Activated T-helper 1 cell treated with anti-CD3 and anti-CD28 coated beads, Interleukin-2, amount 50 U/mL, for 16 hours (primary cell): Measurements from ENCODE around the gene RTP1.
A peak's percentile ranks its signal among the peaks of the same experiment; 100 is the strongest.
"Not testable (repeated sequence)": the region's sequence is repeated elsewhere in the genome, so short reads cannot be mapped to it uniquely, and the experiment has no call there.

Experiments used
- DNase-seq, 2 donors: peaks; one replicate each; pipeline ENCODE4 v3.0.0-alpha.2; 2020; ENCODE audit warnings: low read depth in 1 of 2, low spot score in 1 of 2

RTP1 gene, protein sequence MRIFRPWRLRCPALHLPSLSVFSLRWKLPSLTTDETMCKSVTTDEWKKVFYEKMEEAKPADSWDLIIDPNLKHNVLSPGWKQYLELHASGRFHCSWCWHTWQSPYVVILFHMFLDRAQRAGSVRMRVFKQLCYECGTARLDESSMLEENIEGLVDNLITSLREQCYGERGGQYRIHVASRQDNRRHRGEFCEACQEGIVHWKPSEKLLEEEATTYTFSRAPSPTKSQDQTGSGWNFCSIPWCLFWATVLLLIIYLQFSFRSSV

DNA sequence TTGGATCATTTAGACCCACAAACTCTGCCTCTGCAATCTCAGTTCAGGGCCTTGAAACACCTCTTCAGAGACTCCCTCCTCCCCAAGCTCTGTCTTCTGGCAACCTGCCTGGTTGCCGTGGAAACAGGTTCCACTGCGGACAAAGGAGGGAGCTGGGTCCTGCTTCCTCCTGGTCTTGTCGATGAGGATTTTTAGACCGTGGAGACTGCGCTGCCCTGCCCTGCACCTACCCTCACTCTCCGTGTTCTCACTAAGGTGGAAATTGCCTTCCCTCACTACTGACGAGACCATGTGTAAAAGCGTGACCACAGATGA lies at the start of gene RTP1:
Gene RTP1, plus strand, starts transcription at position 152 of the 315 bp plus-strand sequence. Its CDS starts 30 bp downstream, at position 182.
- DNase-seq = no peak

DNA sequence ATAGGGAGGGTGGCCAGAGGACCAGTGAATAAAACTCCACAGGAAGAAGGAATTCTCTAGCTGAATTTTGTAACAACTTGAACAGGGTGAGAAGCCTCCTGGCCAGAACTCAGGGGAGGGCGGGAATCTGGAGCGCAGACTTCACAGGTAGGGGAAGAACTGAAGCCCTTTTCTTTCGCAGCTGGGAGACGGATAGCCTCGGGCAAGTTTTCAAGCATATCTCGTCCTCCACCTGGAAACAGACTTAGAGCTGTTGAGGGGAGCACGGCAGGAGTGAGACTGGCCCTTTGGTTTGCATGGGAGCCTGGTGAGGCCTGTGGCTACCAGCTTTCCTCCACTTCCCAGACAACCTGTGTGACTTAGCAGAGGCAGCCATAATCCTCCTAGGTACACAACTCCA lies 47.1 kb upstream of the RTP1 start:
- DNase-seq = no peak

DNA sequence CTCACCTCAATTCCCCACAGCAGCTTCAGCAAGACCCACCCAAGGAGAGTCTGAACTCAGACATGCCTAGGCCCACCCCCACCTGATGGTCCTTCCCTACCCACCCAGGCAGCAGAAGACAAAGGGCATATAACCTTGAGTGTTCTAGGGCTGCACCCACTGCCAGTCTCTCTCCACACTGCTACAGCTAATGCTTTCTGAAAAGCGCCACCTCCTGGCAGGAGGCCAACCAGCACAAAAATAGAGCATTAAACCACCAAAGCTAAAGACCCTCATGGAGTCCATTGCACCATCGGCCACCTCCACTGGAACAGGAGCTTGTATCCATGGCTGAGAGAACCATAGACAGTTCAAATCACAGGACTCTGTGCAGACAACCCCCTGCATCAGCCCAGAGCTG lies 46.7 kb upstream of the RTP1 start:
- DNase-seq = peak; percentile 43 to 44

DNA sequence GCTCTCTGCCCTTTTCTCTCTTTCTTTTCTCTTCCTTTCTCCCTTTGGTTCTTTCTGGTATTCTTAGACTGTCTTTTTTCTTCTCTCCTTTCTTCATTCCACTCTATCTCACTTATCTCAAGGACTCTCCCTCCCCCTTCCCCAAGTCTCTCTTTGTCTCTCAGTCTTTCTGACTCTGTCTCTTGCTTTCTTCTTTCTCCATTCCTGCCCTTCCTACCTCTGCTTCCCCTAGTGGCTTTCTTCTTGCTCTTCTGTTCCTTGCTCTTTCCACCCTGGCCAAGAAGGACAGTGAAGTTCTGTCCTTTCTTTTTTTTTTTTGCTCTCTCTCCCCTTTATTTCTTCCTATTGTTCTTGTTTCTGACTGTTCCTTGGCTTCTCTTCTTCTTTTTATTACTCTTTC lies 35.7 kb upstream of the RTP1 start:
- no peak for DNase-seq

DNA sequence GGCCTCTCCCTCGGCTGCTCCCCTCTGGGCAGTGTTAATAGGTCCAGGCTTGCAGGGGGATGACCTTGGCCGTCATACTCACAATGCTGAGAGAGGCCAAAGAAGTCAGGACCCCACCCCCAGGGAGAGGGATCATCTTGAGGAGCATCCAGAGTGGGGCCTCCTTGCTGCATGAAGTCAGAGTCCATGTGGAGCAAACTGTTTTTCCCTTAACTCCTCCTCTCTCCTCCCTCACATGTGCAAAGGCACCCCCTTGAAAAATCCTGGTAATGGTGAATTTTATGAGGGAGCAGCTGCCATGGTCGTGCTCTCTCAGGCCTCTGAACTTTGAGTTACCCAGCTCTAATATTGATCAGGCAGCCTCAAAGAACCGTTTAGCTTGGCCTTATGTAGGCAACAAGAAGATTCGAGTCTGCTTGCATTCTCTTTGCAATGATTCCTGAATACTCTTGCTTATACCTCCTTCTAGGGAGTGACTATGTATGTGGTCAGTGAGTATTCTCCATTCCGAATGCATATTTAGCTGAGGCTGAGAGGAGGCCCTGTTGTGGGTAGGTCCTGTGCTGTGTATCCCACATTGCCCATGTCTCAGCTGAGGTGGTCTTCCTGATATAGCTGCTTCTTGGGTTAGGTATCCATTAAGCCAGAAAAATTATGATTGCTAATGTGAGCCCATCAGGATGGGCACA lies 34.9 kb upstream of the RTP1 start:
- DNase-seq = no peak

DNA sequence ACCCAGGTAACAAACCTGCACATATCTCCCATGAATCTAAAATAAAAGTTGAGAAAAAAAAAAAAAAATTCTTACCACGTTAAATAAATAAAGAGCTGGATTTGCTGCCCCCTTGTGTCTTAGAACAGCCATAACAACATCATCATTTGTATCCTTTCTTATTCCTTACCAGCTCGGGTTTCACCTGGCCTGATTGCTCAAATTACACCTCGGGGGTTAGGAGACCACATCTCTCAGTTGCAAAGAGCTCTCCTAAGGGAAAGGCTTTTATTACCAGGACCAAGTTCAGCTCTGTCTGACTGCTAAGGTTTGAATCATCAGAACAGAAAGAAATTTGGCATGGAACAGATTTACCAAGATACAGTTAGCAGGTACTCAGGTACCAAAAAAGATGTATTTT lies 32.1 kb upstream of the RTP1 start:
- DNase-seq = no peak

DNA sequence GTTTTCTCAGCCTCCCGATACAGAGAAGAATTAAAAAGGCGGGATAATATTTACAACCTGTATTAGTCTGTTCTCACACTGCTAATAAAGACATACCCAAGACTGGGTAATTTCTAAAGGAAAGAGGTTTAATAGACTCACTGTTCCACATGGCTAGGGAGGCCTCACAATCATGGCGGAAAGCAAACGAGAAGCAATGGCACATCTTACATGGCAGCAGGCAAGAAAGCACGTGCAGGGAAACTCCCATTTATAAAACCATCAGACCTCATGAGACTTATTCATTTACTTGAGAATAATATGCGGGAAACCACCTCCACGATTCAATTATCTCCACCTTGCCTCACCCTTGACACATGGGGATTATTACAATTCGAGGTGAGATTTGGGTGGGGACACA lies 30.5 kb upstream of the RTP1 start:
- DNase-seq = no peak

DNA sequence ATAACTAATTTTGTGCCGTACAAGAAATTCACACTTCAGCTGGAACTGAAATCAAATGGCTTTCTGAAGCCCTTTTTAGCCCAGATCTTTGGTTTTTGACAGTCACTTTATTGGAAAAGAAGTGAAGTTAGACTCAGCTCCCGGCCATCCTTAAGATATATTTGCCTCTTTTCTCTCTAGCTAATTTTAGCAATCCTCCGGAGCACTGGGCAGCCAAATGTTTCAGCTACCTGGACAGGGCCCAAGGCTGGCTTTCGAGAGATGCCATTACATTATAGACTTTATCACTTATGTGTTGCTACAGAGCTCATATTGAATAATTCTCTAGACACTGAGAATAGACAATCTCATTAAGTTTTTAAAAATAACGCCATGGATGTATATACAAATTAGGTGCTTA lies 29.5 kb upstream of the RTP1 start:
- DNase-seq = no peak

DNA sequence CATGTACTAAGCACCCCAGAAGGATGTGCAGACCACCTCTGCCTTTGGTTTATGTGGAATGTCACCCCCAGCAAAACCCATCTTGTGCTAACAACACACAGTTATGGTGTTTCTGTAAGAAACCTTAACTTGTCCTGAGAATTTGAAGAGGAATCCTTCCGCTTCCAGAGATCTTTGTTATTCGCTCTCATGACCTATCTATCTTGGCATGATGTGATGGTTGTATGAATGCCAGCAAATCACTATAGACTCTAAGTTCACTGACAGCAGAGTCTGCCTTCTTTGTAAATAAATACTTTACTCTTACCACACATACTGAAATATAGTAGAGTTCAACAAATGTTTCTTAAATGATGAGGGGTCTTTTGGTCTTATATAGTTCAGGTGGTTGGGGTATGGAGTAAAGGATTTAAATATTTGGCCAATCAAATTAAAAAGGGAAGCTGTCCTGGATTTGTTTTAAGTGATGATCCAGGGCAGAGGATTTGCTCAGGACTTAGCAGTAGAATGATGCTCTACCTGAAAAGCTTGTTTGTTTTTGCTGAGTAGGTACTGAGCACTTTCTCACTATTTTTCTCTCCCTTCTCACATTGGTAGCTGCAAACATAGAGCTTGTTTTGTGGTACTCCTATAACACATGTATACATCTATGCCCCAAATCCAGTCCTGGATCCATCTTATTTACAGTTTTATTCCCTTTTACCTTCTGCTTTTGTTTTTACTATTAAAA lies 27.9 kb upstream of the RTP1 start:
- no peak for DNase-seq

DNA sequence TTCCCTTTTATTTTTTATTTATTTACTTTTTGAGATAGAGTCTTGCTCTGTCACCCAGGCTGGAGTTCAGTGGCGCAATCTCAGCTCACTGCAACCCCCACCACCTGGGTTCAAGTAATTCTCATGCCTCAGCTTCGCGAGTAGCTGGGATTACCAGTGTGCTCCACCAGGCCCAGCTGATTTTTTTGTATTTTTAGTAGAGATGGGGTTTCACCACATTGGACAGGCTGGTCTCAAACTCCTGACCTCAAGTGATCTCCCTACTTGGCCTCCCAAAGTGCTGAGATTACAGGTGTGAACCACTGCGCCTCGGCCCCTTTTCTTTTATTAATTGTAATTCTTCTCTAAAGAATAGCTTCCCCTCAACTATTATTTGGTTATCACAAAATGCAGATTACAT lies 26.4 kb upstream of the RTP1 start:
- DNase-seq = not testable (repeated sequence)

DNA sequence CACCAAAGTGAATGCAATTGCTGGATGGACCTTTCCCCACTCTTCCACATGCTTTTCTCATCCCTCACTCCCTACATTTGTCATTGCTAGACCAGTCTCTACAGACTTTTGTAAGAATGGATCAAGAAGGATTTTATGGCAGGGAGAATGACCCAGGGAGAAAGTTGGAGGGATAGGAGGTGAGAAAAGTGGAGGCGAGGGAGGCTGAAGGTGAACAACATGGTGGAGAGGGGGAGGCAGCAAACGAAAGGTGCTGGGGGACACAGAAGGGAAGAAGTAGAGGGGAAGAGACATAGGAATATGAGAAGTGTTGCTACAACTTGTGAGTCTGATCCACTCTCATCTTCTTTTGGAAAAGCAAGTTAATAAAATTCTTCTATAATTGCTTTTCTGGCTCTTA lies 24.4 kb upstream of the RTP1 start:
- no peak for DNase-seq

DNA sequence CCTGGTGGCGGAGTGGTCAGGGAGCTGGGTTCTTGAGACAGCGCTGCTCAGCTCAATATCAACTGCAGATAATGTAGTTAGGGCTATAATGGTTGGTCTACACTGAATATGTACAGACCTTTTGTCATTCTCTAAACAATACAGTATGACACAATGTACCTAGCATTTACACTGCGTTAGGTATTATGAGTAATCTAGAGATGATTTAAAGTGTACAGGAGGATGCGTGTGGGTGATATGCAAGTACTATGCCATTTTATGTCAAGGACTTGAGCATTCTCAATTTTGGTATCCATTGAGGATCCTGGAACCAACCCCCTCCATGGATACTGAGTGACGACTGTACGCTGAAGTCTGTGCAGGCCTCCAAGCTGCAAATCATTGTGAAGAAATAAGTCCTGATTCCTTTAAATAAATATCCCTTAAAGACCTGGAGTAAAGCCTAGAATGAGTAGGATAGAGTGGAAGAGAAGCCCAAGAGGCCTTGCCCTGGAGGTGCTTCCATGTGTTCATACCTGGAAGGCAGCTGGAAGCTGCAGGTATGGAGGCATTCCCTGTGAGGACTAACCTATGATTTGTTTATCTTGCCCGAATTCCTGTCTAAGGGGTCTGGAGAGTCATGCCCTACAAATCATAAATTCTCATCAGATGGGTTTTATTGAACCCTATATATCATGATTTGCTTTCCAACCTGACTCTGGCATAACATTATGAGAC lies 15.7 kb upstream of the RTP1 start:
- DNase-seq = no peak

DNA sequence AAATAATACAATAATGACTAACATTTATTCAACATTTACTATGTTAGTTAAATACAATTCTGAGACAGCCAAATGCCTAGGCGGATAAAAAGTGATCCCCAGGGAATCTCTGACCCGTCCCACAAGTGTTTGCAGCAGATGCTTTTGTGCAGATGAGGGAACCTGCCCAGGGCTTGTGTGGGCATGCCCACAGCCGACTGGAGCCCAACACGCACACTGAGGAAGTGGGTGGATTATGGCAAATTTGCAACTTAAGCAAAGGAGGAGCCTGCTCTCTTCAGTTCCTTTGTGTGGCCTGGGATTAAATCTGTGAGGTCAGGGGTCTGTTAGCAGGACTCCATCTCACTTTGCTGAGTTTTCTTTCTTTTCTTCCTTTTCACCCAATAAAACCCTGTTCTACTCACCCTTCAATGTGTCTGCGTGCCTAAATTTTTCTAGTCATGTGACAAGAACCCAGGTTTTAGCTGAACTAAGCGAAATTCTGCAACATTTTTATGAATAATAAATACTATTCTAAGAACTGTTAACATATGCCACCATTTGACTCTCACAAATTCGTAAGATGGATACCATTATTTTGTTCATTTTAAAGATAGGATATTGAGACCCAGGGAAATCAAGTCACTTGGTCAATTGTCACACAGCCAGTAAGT lies 13.9 kb upstream of the RTP1 start:
- DNase-seq = no peak

DNA sequence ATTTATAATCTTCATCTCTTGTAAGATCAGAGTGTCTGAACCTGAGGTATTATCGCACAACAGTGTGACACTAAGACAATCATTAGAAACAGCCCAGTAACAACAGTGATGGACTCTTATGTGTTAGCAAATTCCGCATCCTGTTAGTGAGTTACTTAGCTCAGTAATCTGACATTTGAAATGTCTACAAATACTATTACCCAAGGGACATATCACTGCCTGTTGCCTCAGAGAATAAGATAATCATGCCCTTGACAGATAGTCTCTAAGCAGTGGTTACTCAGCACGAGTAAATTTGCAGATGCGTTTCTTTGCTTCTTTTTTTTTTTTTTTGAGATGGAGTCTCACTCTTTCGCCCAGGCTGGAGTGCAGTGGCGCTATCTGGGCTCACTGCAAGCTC lies 13.4 kb upstream of the RTP1 start:
- no peak for DNase-seq

DNA sequence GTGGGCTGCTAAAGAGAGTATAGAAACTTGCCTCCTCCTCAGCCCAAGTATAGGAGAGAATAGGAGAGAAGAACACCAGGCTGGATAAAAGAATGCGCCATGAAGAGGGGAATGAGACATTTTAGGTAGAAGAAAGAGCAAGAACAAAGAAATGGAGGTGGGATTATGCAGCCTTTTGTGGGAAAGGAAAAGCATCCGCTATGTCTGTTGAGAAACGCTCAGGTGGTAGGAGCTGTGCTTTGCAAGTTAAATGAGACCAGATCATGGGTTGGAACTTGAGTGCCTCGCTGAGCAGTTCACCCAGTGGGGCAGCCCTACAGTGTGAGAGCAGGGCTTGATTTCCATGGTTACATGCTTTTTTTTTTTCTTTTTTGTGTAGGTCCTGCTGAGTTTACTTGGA lies 11.5 kb upstream of the RTP1 start:
- no peak for DNase-seq

DNA sequence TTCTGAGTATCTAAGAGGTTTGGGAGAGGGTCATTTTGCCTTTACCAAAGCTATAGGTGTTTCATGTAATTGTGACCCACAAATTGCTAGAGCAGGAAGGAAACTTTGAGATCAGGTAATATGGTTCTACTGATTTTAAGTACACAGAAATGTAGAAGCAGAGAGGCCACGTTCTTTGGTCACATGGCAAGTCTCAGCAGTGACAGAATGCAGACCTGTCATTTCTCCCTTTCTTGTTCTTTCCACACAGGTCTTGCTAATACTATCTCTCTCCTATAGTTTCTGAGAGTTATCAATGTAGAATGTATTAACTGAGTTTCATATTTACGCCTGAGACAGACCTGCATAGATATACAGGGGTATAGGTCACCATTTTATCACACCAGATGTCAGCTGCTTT lies 10.9 kb upstream of the RTP1 start:
- DNase-seq = no peak

DNA sequence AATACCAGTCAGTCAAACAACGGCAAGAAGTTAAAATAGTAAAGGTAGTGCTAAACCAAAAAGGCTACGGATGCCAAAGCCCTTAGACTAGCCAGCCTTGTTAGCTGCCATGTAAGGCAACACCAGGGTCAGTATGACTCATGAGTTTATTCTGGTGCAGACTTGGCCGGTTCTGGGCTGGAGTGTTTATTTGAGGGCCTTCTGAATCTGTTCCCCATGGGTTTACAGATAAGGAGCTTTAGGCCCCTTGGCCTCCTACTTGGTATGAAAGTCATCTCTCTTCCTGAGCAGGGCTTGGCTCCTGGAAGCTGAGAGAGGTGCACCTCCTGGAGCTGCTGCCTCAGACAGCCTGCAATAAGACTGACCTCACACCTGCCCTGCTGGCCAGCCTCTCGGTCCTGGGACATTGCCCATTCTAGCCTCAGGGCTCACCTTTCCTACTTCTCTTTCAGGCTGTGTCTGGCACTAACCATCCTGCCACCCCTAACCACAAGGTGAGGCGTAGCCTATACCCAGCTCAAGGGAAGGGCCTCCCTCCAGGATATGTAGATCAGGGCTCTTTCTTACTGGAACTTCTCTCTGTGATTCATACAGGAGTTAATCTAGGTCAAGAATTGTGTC lies 10.4 kb upstream of the RTP1 start:
- no peak for DNase-seq

DNA sequence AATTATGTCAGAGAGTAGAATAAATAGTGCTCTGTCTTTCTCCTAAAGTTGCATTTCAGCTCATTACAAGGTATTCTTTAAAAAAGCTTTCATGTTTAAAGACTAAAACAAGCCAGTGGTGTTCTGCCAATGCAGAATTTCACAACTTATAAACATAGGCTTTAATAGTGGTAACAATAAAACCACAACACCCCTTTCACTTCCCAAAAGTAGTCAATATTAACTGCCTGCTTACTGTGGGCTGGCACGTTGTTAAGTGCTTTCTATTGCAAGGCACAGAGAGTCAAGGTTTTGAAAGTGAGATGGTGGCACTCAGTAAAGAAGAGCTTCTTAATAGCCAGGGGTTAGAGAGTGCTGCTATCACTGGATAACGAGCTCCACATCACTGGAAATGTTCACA lies 8.4 kb upstream of the RTP1 start:
- no peak for DNase-seq

DNA sequence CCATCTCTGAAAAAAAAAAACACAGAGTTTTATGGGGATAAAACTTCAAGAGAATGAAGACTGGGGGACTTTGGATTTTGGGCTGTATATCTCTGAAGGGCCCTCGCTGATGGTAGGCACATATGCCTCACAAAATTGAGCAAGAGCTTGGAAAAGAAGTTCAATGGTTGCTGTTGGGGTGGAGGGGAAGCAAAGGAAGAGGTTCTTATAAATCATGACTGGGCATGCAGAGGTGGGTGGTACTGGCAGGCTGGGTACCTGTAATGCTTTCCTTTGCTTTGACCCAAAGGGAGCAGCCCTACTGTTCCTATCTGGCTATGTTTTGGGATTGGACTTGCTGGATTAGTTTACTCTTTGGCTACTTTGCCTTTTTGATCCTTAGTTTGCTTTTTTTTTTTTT lies 6.0 kb upstream of the RTP1 start:
- no peak for DNase-seq

DNA sequence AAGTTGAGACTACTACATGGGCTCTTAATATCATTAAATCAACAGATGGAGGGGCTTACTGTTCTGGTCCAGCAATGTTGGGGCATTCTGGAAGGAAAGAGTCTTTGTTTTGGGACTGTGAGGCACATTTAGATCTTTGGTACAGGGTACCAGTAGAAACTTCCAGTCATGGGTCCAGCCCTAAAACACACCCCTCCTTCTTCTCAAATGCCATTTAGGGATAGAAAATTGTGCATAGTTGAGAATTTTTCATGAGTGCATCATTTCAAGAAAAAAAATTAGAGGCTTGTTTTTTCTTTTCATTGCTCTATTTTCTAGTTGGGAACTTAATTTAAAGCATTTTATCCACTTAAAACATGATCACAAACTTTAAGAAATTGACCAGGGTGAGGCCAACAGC lies 4.1 kb upstream of the RTP1 start:
- no peak for DNase-seq
